Measurements from ENCODE around the gene SLC35F3.

Gene SLC35F3

DNA sequence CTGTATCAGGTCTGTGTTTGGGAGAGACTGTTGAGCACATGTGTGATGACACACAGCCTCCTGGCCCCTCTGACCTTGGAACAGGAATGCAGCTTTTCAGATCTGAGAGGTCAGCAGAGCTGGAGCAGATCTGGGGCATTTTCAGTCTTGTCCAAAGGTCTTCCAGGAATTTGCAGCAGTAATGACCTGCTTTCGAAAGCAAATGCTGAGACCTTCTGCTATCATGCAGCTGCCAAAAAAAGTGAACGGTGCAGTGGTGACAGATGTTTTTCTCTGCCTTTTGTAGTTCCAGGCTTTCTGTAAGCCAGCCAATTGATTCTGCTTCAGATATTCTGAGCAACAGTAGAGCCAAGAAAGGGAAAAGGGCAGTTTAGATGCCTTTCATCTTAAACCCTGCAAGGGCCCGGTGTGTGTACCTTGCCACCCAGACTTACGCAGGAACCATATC, 331.0 kb downstream of the SLC35F3 start:
- Histone ChIP-seq H3K4me1 (ENCODE audit: control extremely low read depth in 1 of 4, control insufficient read depth in 4 of 4, insufficient read depth in 4 of 4, low read length in 3 of 4) (peaks cover under 1 to 21% (median 12%) of the 10 kb centered on the region in 4 experiments), H3K9me3 (ENCODE audit: control extremely low read depth in 1 of 5, control insufficient read depth in 4 of 5, insufficient read depth in 2 of 5, low read depth in 1 of 5, low read length in 4 of 5) (no peaks in the 10 kb centered on the region), H3K27ac (ENCODE audit: insufficient read depth in 1 of 2, low read depth in 1 of 2, low read length in 2 of 2, poor library complexity in 1 of 2, severe bottlenecking in 2 of 2) (no peak overlapping the region), H3K36me3 (ENCODE audit: control insufficient read depth in 4 of 4, insufficient read depth in 4 of 4, low read length in 3 of 4) (no peaks in the 10 kb centered on the region), H3K4me3 (ENCODE audit: control insufficient read depth in 1 of 7, extremely low read depth in 1 of 7, insufficient read depth in 4 of 7, low read depth in 2 of 7, low read length in 6 of 7) (no peak overlapping the region), H3K27me3 (replicated peaks in 2 of 5; ENCODE audit: control insufficient read depth in 4 of 5, insufficient read depth in 5 of 5, low read length in 4 of 5) (peaks cover 0 to 5% (median 3%) of the 10 kb centered on the region in 5 experiments)
- 94% methylated on average over 4 of the region's 4 CpGs for WGBS (ENCODE audit: insufficient coverage)
- CTCF ChIA-PET: no interaction called here
- DNase-seq: no peak
- POLR2A ChIA-PET: no interaction called here

DNA sequence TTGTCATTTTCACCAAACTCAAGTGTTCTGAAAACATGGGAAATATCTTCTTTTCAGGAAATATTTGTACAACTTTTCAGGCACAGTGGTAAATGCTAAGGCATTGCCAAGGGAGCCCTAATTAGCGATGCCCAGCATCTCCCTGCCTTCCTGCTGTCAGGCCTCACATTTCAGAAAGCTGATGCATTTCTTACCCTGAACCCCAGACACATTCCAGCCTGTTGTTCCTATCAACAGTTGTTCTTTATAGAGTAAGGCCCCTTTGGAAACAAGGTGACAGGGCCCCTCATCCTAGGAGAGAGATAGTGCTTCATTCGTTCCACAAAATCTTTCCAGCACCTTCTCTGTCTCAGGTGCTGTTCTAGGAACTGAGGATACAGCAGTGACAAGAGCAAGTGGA, 332.9 kb downstream of the SLC35F3 start:
- CTCF ChIA-PET: no interaction called here
- Histone ChIP-seq H3K27ac (ENCODE audit: insufficient read depth in 1 of 2, low read depth in 1 of 2, low read length in 2 of 2, poor library complexity in 1 of 2, severe bottlenecking in 2 of 2) (no peak overlapping the region), H3K4me1 (ENCODE audit: control extremely low read depth in 1 of 4, control insufficient read depth in 4 of 4, insufficient read depth in 4 of 4, low read length in 3 of 4) (peaks cover 0 to 6% (median 0%) of the 10 kb centered on the region in 4 experiments), H3K9me3 (ENCODE audit: control extremely low read depth in 1 of 5, control insufficient read depth in 4 of 5, insufficient read depth in 2 of 5, low read depth in 1 of 5, low read length in 4 of 5) (no peaks in the 10 kb centered on the region), H3K36me3 (ENCODE audit: control insufficient read depth in 4 of 4, insufficient read depth in 4 of 4, low read length in 3 of 4) (no peaks in the 10 kb centered on the region), H3K27me3 (replicated peaks in 2 of 5; ENCODE audit: control insufficient read depth in 4 of 5, insufficient read depth in 5 of 5, low read length in 4 of 5) (peaks cover 0 to 5% (median 3%) of the 10 kb centered on the region in 5 experiments), H3K4me3 (ENCODE audit: control insufficient read depth in 1 of 7, extremely low read depth in 1 of 7, insufficient read depth in 4 of 7, low read depth in 2 of 7, low read length in 6 of 7) (no peak overlapping the region)
- 100% methylated on average over 1 of the region's 2 CpGs for WGBS (ENCODE audit: insufficient coverage)
- no peak for DNase-seq
- POLR2A ChIA-PET: no interaction called here

DNA sequence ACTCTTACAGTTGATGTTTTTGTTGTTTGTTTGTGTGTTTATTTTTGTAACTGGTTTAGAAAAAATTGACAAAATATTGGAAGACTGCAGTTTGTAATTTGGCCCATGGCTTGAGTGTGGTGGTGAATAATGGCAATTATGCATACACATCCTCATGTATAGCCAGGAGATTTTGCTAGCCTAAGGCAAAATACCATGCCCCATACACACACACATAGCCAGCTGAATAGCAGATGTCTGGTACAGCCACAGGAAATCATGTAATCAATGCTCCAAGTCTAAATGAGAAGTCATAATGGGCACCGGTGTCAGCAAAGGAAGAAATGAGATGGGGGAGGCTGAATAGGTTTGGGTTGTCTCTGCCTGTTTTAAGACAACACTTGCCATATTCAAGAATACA, 333.6 kb downstream of the SLC35F3 start:
- peaks cover 0 to 5% (median 3%) of the 10 kb centered on the region in 5 experiments for H3K27me3 ChIP-seq (replicated peaks in 2 of 5; ENCODE audit: control insufficient read depth in 4 of 5, insufficient read depth in 5 of 5, low read length in 4 of 5)
- ChIA-PET POLR2A (no interaction called here), CTCF (no interaction called here)
- H3K4me1 ChIP-seq (ENCODE audit: control extremely low read depth in 1 of 4, control insufficient read depth in 4 of 4, insufficient read depth in 4 of 4, low read length in 3 of 4): peaks cover 0 to 6% (median 0%) of the 10 kb centered on the region in 4 experiments
- H3K9me3 ChIP-seq (ENCODE audit: control extremely low read depth in 1 of 5, control insufficient read depth in 4 of 5, insufficient read depth in 2 of 5, low read depth in 1 of 5, low read length in 4 of 5): no peaks in the 10 kb centered on the region
- H3K27ac ChIP-seq (ENCODE audit: insufficient read depth in 1 of 2, low read depth in 1 of 2, low read length in 2 of 2, poor library complexity in 1 of 2, severe bottlenecking in 2 of 2): no peak overlapping the region
- no CpG with 5 or more reads among the region's 1 CpG for WGBS (ENCODE audit: insufficient coverage)
- H3K4me3 ChIP-seq (ENCODE audit: control insufficient read depth in 1 of 7, extremely low read depth in 1 of 7, insufficient read depth in 4 of 7, low read depth in 2 of 7, low read length in 6 of 7): no peak overlapping the region
- no peak for DNase-seq
- no peaks in the 10 kb centered on the region for H3K36me3 ChIP-seq (ENCODE audit: control insufficient read depth in 4 of 4, insufficient read depth in 4 of 4, low read length in 3 of 4)

- DNase-seq: no peak
- Histone ChIP-seq H3K36me3 (ENCODE audit: control insufficient read depth in 4 of 4, insufficient read depth in 4 of 4, low read length in 3 of 4) (no peaks in the 10 kb centered on the region), H3K9me3 (ENCODE audit: control extremely low read depth in 1 of 5, control insufficient read depth in 4 of 5, insufficient read depth in 2 of 5, low read depth in 1 of 5, low read length in 4 of 5) (no peaks in the 10 kb centered on the region), H3K4me1 (ENCODE audit: control extremely low read depth in 1 of 4, control insufficient read depth in 4 of 4, insufficient read depth in 4 of 4, low read length in 3 of 4) (peaks cover 0 to 6% (median 0%) of the 10 kb centered on the region in 4 experiments), H3K4me3 (ENCODE audit: control insufficient read depth in 1 of 7, extremely low read depth in 1 of 7, insufficient read depth in 4 of 7, low read depth in 2 of 7, low read length in 6 of 7) (no peak overlapping the region), H3K27ac (ENCODE audit: insufficient read depth in 1 of 2, low read depth in 1 of 2, low read length in 2 of 2, poor library complexity in 1 of 2, severe bottlenecking in 2 of 2) (no peak overlapping the region), H3K27me3 (replicated peaks in 2 of 5; ENCODE audit: control insufficient read depth in 4 of 5, insufficient read depth in 5 of 5, low read length in 4 of 5) (peaks cover 0 to 5% (median 4%) of the 10 kb centered on the region in 5 experiments)
- 90% methylated on average over 2 of the region's 2 CpGs for WGBS (ENCODE audit: insufficient coverage)
- ChIA-PET CTCF (interaction anchor here (0.6 kb wide), 1 partner anchor 13 kb away, joined by 3 read pairs; no protein-coding TSS in a partner anchor), POLR2A (no interaction called here)
These were observed 335.0 kb downstream of the SLC35F3 start for GRCh38 chr1:234239515-234239914.

DNA sequence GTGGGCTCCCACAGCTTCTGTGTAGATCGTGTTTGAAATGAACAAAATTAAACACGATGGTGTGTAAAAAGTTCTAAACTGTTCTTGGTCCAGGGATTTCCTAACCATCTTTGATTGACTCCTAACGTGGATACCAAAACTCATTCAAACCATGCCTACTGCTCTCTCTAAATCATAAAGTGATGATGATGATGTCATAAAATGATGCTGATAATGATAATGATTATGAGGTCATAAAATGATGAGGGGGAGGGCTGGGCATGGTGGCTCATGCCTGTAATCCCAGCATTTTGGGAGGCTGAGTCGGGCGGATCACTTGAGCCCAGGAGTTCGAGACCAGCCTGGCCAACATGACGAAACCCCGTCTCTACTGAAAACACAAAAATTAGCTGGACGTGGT, 335.5 kb downstream of the SLC35F3 start:
- H3K27ac ChIP-seq (ENCODE audit: insufficient read depth in 1 of 2, low read depth in 1 of 2, low read length in 2 of 2, poor library complexity in 1 of 2, severe bottlenecking in 2 of 2): no peak overlapping the region
- peaks cover 0 to 5% (median 2%) of the 10 kb centered on the region in 5 experiments for H3K27me3 ChIP-seq (replicated peaks in 2 of 5; ENCODE audit: control insufficient read depth in 4 of 5, insufficient read depth in 5 of 5, low read length in 4 of 5)
- ChIA-PET CTCF (no interaction called here), POLR2A (no interaction called here)
- no peaks in the 10 kb centered on the region for H3K9me3 ChIP-seq (ENCODE audit: control extremely low read depth in 1 of 5, control insufficient read depth in 4 of 5, insufficient read depth in 2 of 5, low read depth in 1 of 5, low read length in 4 of 5)
- no peak overlapping the region for H3K4me3 ChIP-seq (ENCODE audit: control insufficient read depth in 1 of 7, extremely low read depth in 1 of 7, insufficient read depth in 4 of 7, low read depth in 2 of 7, low read length in 6 of 7)
- no peaks in the 10 kb centered on the region for H3K36me3 ChIP-seq (ENCODE audit: control insufficient read depth in 4 of 4, insufficient read depth in 4 of 4, low read length in 3 of 4)
- 98% methylated on average over 6 of the region's 9 CpGs for WGBS (ENCODE audit: insufficient coverage)
- H3K4me1 ChIP-seq (ENCODE audit: control extremely low read depth in 1 of 4, control insufficient read depth in 4 of 4, insufficient read depth in 4 of 4, low read length in 3 of 4): peaks cover 0 to 6% (median 0%) of the 10 kb centered on the region in 4 experiments
- DNase-seq: no peak

DNA sequence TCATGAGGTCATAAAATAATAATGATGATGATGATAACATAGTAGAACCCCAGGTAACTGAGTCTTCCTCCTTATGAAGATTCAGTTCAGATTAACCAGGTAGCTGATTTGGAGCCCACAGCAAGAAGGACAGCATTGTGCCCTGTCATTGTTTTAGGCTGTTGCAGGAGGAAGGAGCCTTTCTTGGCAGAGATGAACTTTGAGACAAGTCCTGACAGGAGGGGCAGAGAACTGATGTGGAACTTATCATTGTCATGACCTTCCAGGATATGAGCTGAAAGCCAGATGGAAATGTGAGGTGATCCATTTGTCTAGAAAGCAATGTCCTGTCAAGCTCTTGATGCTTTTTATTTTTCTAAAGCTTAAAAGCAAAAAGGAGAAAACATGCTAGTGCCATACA, 336.2 kb downstream of the SLC35F3 start:
- peaks cover 0 to 3% (median 1%) of the 10 kb centered on the region in 5 experiments for H3K27me3 ChIP-seq (replicated peaks in 2 of 5; ENCODE audit: control insufficient read depth in 4 of 5, insufficient read depth in 5 of 5, low read length in 4 of 5)
- ChIA-PET CTCF (interaction anchor here (0.5 to 1.6 kb wide), 4 partner anchors 19 to 1828 kb away, joined by 3 read pairs; no protein-coding TSS in a partner anchor), POLR2A (no interaction called here)
- no peaks in the 10 kb centered on the region for H3K36me3 ChIP-seq (ENCODE audit: control insufficient read depth in 4 of 4, insufficient read depth in 4 of 4, low read length in 3 of 4)
- H3K4me3 ChIP-seq (ENCODE audit: control insufficient read depth in 1 of 7, extremely low read depth in 1 of 7, insufficient read depth in 4 of 7, low read depth in 2 of 7, low read length in 6 of 7): no peak overlapping the region
- no peaks in the 10 kb centered on the region for H3K9me3 ChIP-seq (ENCODE audit: control extremely low read depth in 1 of 5, control insufficient read depth in 4 of 5, insufficient read depth in 2 of 5, low read depth in 1 of 5, low read length in 4 of 5)
- no peaks in the 10 kb centered on the region for H3K4me1 ChIP-seq (ENCODE audit: control extremely low read depth in 1 of 4, control insufficient read depth in 4 of 4, insufficient read depth in 4 of 4, low read length in 3 of 4)
- no peak overlapping the region for H3K27ac ChIP-seq (ENCODE audit: insufficient read depth in 1 of 2, low read depth in 1 of 2, low read length in 2 of 2, poor library complexity in 1 of 2, severe bottlenecking in 2 of 2)
- DNase-seq: no peak

DNA sequence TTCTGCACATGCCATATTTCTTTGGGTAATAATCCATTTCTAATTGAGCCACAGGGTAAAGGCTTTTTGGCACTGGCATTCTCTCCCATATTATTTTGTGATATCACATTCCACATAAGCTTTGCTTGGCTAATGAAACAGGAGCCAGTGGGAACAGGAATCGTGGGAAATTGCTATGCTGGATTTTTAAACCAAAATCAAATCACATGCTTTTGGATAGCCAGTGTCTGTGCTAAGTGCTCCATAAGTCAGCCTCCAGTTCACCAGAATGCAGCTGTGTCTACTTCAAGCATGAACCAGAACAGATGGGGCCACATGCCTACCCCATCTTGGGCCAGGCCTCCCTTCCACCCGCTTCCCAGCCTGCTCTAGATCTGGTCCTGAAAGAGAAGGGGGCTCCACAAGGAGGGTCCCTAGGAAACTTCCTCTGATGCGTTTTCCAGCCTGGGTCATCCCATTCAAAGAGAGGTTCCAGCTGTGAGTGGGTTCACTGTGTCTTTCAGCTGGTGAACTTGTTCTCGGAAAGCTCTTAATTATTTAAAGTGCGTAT, 337.5 kb downstream of the SLC35F3 start:
- Histone ChIP-seq H3K4me3 (ENCODE audit: control insufficient read depth in 1 of 7, extremely low read depth in 1 of 7, insufficient read depth in 4 of 7, low read depth in 2 of 7, low read length in 6 of 7) (no peak overlapping the region), H3K36me3 (ENCODE audit: control insufficient read depth in 4 of 4, insufficient read depth in 4 of 4, low read length in 3 of 4) (no peaks in the 10 kb centered on the region), H3K27ac (ENCODE audit: insufficient read depth in 1 of 2, low read depth in 1 of 2, low read length in 2 of 2, poor library complexity in 1 of 2, severe bottlenecking in 2 of 2) (no peak overlapping the region), H3K27me3 (replicated peaks in 2 of 5; ENCODE audit: control insufficient read depth in 4 of 5, insufficient read depth in 5 of 5, low read length in 4 of 5) (peaks cover 0 to 2% (median 0%) of the 10 kb centered on the region in 5 experiments), H3K4me1 (ENCODE audit: control extremely low read depth in 1 of 4, control insufficient read depth in 4 of 4, insufficient read depth in 4 of 4, low read length in 3 of 4) (no peaks in the 10 kb centered on the region), H3K9me3 (ENCODE audit: control extremely low read depth in 1 of 5, control insufficient read depth in 4 of 5, insufficient read depth in 2 of 5, low read depth in 1 of 5, low read length in 4 of 5) (no peaks in the 10 kb centered on the region)
- 92% methylated on average over 4 of the region's 5 CpGs for WGBS (ENCODE audit: insufficient coverage)
- ChIA-PET POLR2A (interaction anchor here (0.7 kb wide), 1 partner anchor 1503 kb away, joined by 7 read pairs; no protein-coding TSS in a partner anchor), CTCF (interaction anchor here (0.6 to 1.6 kb wide), 2 partner anchors 68 to 1252 kb away, joined by 3 read pairs; no protein-coding TSS in a partner anchor)
- DNase-seq: no peak

Data from common myeloid progenitor, CD34-positive (primary cell).